D721Med (cell line): ENCODE results near the gene SPTSSB.

Experiments used
- DNase-seq: peaks from one replicate; pipeline ENCODE4 v3.0.0; 2011; ENCODE audit warnings: low spot score; ENCODE audit not compliant: insufficient read length
- FAIRE-seq: peaks from 2 replicates; lab custom pipeline; 2011; peaks lifted over from hg19 to GRCh38; lab: Jason Lieb, UNC
- CTCF ChIP-seq: IDR thresholded peaks from 2 replicates; pipeline ENCODE4 v1.5.1; 2012; ENCODE audit warnings: mild to moderate bottlenecking, control low read depth; ENCODE audit not compliant: insufficient read depth; ENCODE audit errors: missing control alignments

SPTSSB gene

DNA sequence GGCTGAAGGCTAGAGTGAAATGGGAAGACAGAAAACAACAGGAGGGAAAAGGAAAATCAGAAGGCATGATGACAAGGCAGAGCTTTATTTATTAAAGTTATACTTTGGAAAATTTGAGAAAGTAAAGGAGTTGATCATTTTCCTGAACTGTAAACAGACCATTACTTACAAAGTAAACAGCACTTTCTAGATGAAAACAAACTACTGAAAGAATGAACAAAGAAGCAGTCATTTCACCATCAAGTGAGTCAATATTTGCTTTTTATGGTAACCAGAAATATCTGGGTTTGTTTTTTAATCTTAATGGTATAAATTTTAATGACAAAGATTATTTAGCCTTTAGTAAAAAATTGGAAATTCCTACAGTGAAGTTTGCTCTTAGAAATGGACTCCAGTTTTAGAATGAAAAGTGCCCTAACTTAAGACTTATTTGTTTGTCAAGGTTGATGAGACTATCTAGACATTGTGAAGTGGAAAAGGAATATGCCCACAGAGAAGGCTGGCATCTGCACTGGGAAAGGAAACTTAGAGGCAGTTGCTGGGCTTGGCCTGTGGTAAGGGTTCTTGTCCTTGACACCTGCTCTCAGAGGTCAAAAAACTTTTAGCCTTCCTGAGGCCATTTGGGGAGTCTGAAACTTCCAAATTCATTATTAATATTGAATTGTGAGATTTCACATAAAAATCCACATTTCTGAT, 47.2 kb downstream of the SPTSSB start:
- FAIRE-seq (no peak), DNase-seq (no peak)
- TF ChIP-seq CTCF = no peak

DNA sequence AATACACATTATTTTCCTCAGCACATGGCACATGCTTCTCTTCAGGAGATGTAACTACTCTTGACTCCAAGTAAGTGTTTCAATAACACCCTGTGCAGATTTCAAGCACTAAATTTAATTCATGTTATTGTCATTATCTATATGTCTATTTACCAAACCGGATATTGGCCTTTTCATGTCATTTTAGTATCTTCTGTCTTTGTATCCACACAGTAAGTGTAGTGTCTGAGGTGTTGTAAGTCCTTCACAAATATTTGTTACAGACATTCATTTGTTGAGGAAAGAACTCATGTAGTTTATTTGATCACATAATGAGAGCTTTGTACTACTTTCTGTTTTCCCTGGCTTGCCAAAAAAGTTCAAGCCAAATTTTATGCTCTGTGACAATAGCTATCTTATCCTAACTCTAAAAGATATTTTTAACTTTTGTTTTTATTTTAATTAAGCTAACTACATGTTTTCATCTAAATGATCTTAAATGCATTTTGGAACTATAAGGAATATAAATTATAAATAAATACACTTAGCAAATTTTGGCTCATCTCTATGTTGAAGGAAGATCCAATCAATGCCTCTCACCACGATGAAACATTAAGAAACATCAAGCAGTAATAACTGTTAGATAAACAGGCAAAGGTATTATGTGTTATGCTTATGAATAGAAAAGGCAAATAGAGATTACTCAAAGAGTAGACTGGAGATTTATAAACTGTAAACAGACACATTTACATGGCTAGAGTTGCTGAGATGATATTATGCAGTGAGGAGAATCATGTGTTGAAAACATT, 48.3 kb downstream of the SPTSSB start:
- no peak for FAIRE-seq
- TF ChIP-seq CTCF = no peak
- no peak for DNase-seq

DNA sequence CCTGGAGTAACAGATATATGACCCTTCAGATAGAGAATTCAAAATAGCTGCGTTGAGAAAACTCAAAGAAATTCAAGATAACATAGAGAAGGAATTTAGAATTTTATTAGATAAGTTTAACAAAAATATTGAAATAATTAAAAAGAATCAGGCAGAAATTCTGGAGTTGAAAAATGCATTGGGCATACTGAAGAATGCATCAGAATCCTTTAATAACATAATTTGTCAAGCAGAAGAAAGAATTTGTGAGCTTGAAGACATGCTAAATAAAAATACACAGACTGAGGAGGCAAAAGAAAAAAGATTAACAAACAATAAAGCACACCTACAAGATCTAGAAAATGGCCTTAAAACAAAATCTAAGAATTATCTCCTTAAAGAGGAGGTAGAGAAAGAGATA, 50.5 kb downstream of the SPTSSB start:
- FAIRE-seq = no peak
- TF ChIP-seq CTCF = no peak
- DNase-seq = no peak

GRCh38 chr3:161319867-161320266, 51.5 kb downstream of the SPTSSB start:
- DNase-seq (no peak), FAIRE-seq (no peak)

GRCh38 chr3:161317077-161317476, 54.2 kb downstream of the SPTSSB start:
- no peak for TF ChIP-seq CTCF
- DNase-seq (no peak), FAIRE-seq (no peak)

More at GRCh38 chr3:161319867-161320266, 51.5 kb downstream of the SPTSSB start:
- TF ChIP-seq CTCF = no peak

- FAIRE-seq = no peak
Observed at GRCh38 chr3:161316006-161316689, 55.2 kb downstream of the SPTSSB start.

More at GRCh38 chr3:161316006-161316689, 55.2 kb downstream of the SPTSSB start:
- no peak for DNase-seq
- no peak for TF ChIP-seq CTCF
